ENCODE results near the gene TSTD1. TPM values are rescaled to one million over a fixed set of nuclear protein-coding genes. Genes with fewer than 3 reads are reported as not detected.
A peak's percentile ranks its signal among the peaks of the same experiment; 100 is the strongest.
"Not testable (repeated sequence)": the region's sequence is repeated elsewhere in the genome, so short reads cannot be mapped to it uniquely, and the experiment has no call there.

Gene TSTD1
- total and polyA plus RNA-seq, 2 donors from 2014 or later: 74.5 to 200 TPM

DNA sequence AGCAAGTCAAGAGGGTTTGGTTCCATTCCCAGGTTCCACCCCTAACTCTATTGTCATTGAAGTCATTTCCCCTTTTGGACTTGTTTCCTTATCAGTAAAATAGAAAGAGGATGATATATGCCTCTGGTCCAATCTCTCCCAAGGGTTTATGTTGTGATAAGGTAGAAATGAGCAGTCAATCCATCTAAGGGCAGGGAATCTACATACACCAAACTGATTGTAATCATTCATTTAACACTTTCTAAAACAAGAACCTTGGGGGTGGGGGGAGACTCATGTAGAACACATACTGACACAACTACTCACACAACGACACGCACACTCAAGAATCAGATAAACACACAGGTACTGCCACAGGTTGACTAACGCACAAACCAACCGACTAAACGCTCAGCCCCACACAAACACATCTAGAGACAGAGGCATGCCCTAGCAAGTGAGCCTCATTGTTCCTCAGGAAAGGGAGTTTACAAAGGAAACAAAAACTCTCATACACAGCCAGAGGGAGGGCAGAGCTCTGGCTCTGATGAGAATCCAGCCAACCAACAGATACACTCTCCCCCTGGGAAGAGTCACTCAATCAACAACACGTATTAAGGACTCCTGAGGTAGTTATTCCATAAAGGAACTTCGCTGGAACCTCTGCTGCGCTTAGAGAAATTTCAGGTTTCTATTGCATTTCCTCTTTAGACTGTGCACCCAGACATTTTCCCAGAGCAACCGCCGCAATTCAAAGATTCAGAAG is 18.8 kb downstream of the TSTD1 start:
- no peaks in the 10 kb centered on the region for H3K9me3 ChIP-seq (ENCODE audit: control insufficient read depth in 2 of 3, insufficient read depth in 1 of 3, low read length in 3 of 3)
- H3K9ac ChIP-seq (ENCODE audit: low read length in 3 of 3): peak overlapping the region; percentile 50 to 90 (median 65)
- TF ChIP-seq, protein P1, sequence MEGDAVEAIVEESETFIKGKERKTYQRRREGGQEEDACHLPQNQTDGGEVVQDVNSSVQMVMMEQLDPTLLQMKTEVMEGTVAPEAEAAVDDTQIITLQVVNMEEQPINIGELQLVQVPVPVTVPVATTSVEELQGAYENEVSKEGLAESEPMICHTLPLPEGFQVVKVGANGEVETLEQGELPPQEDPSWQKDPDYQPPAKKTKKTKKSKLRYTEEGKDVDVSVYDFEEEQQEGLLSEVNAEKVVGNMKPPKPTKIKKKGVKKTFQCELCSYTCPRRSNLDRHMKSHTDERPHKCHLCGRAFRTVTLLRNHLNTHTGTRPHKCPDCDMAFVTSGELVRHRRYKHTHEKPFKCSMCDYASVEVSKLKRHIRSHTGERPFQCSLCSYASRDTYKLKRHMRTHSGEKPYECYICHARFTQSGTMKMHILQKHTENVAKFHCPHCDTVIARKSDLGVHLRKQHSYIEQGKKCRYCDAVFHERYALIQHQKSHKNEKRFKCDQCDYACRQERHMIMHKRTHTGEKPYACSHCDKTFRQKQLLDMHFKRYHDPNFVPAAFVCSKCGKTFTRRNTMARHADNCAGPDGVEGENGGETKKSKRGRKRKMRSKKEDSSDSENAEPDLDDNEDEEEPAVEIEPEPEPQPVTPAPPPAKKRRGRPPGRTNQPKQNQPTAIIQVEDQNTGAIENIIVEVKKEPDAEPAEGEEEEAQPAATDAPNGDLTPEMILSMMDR (IDR thresholded peaks at IDR 0.05; ENCODE audit: borderline replicate concordance, extremely low read depth, insufficient read depth): no peak
- peak in 2 of 5 donors; percentile 38 to 42 for DNase-seq
- H3K27me3 ChIP-seq (ENCODE audit: control insufficient read depth, insufficient read depth, low read length): peaks cover 2% of the 10 kb centered on the region
- intact Hi-C loops (cut with DNase I): no loop called here
- H3K36me3 ChIP-seq (ENCODE audit: control insufficient read depth in 2 of 3, insufficient read depth in 3 of 3, low read length in 3 of 3): no peaks in the 10 kb centered on the region
- H3K4me1 ChIP-seq (ENCODE audit: control insufficient read depth in 2 of 3, insufficient read depth in 2 of 3, low read depth in 1 of 3, low read length in 3 of 3): peaks cover 0 to 14% (median 11%) of the 10 kb centered on the region in 3 donors
- H3K27ac ChIP-seq (ENCODE audit: low read depth in 2 of 2, low read length in 2 of 2): peak overlapping the region; percentile 78 to 92
- peak overlapping the region; percentile 77 to 96 (median 91) for H3K4me3 ChIP-seq (ENCODE audit: low read length in 3 of 3)
- no peak for FAIRE-seq

DNA sequence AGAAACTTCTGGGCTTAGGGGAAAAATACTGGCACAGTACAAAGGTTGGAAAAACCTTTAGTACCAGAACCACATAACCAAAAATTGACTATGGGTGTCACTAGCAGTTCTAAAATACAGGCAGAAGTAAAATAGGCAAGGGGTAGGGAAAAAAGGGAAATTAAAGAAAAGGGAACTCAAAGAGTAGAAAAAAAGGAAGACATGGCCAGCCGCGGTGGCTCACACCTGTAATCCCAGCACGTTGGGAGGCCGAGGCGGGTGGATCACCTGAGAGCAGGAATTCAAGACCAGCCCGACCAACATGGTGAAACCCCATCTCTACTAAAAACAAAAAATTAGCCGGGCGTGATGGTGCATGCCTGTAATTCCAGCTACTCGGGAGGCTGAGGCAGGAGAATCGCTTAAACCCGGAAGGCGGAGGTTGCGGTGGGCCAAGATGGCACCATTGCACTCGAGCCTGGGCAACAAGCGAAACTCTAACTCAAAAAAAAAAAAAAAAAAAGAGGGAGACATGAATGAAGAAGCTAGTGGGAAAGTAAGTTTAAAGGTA is 19.6 kb downstream of the TSTD1 start:
- Histone ChIP-seq H3K27ac (ENCODE audit: low read depth in 2 of 2, low read length in 2 of 2) (peak overlapping the region in 1 of 2 donors; percentile 78), H3K4me3 (ENCODE audit: low read length in 3 of 3) (peak overlapping the region in 2 of 3 donors; percentile 77 to 96), H3K4me1 (ENCODE audit: control insufficient read depth in 2 of 3, insufficient read depth in 2 of 3, low read depth in 1 of 3, low read length in 3 of 3) (peaks cover 0 to 17% (median 15%) of the 10 kb centered on the region in 3 donors)
- intact Hi-C loops (cut with DNase I); H3K36me3 ChIP-seq (ENCODE audit: control insufficient read depth in 2 of 3, insufficient read depth in 3 of 3, low read length in 3 of 3); FAIRE-seq; H3K27me3 ChIP-seq (ENCODE audit: control insufficient read depth, insufficient read depth, low read length); H3K9ac ChIP-seq (ENCODE audit: low read length in 3 of 3); H3K9me3 ChIP-seq (ENCODE audit: control insufficient read depth in 2 of 3, insufficient read depth in 1 of 3, low read length in 3 of 3); DNase-seq: not testable (repeated sequence)

DNA sequence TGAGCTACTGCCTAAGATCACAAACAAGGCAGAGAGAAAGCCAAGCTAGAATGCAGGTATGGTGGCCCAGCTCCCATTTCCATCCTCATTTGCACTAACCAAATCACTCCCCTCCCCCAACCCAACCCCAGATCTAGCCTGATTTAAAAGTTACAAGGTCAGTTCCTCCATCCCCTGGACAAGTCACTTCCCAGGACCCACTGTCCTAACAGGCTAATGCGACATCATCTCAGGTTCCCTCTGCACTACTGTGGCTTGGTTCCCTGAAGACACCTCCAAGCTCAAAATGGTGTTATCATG is 20.2 kb downstream of the TSTD1 start:
- peaks cover 2% of the 10 kb centered on the region for H3K27me3 ChIP-seq (ENCODE audit: control insufficient read depth, insufficient read depth, low read length)
- no peak for FAIRE-seq
- intact Hi-C loops (cut with DNase I): no loop called here
- peaks cover 0 to 23% (median 16%) of the 10 kb centered on the region in 3 donors for H3K4me1 ChIP-seq (ENCODE audit: control insufficient read depth in 2 of 3, insufficient read depth in 2 of 3, low read depth in 1 of 3, low read length in 3 of 3)
- H3K9ac ChIP-seq (ENCODE audit: low read length in 3 of 3): no peak overlapping the region
- H3K4me3 ChIP-seq (ENCODE audit: low read length in 3 of 3): peak overlapping the region in 2 of 3 donors; percentile 9 to 11
- H3K27ac ChIP-seq (ENCODE audit: low read depth in 2 of 2, low read length in 2 of 2): peak overlapping the region in 1 of 2 donors; percentile 51
- H3K9me3 ChIP-seq (ENCODE audit: control insufficient read depth in 2 of 3, insufficient read depth in 1 of 3, low read length in 3 of 3): no peaks in the 10 kb centered on the region
- TF ChIP-seq, protein P1 (IDR thresholded peaks at IDR 0.05; ENCODE audit: borderline replicate concordance, extremely low read depth, insufficient read depth): no peak
- no peak for DNase-seq
- H3K36me3 ChIP-seq (ENCODE audit: control insufficient read depth in 2 of 3, insufficient read depth in 3 of 3, low read length in 3 of 3): no peaks in the 10 kb centered on the region

DNA sequence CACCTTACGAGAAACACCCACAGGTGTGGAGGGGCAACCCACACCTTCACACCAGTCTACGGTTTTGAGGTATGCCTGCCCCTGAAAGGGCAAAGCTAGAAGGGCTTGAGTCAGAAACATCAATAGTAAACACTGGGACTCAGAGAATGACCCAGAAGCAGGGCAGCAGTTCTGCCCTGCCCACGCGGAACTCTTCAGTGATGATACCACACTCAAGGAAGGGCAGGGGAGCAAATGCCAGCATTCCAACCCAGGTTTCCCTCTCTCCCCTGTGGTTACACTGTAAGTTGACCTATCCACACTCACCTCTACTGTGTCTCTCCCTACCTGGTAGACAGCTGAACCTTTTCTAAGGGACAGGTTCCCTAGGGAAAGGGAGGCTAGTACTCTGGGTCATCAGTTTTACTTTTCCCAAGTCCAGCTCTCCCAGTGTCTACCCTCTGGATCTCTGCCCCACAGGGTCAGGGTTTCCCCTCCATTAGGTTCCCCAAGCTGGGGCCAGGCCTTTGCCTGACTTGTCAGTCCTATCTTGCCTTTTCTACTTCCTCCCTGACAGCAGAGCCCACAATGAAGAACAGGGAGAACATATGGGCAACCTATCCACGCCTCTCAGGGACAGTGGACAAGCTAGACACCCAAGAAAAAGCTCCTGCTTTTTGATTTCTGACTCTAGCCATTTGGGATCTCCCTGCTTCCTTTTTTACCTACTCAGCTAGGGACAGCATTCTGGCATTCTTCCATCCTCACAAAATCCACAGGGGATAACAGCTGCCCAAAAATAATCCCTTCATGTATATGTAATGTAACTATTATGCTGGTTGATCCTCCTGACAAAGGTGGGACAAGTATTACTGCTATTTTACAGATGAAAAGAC is 20.8 kb downstream of the TSTD1 start:
- Histone ChIP-seq H3K4me1 (ENCODE audit: control insufficient read depth in 2 of 3, insufficient read depth in 2 of 3, low read depth in 1 of 3, low read length in 3 of 3) (peaks cover 0 to 29% (median 22%) of the 10 kb centered on the region in 3 donors), H3K9ac (ENCODE audit: low read length in 3 of 3) (no peak overlapping the region), H3K36me3 (ENCODE audit: control insufficient read depth in 2 of 3, insufficient read depth in 3 of 3, low read length in 3 of 3) (no peaks in the 10 kb centered on the region), H3K4me3 (ENCODE audit: low read length in 3 of 3) (peak overlapping the region in 1 of 3 donors; percentile 11), H3K27ac (ENCODE audit: low read depth in 2 of 2, low read length in 2 of 2) (peak overlapping the region; percentile 26 to 51), H3K9me3 (ENCODE audit: control insufficient read depth in 2 of 3, insufficient read depth in 1 of 3, low read length in 3 of 3) (no peaks in the 10 kb centered on the region), H3K27me3 (ENCODE audit: control insufficient read depth, insufficient read depth, low read length) (peaks cover 2% of the 10 kb centered on the region)
- intact Hi-C loops (cut with DNase I): no loop called here
- no peak for FAIRE-seq
- DNase-seq: no peak
- TF ChIP-seq, protein P1 (IDR thresholded peaks at IDR 0.05; ENCODE audit: borderline replicate concordance, extremely low read depth, insufficient read depth): no peak

DNA sequence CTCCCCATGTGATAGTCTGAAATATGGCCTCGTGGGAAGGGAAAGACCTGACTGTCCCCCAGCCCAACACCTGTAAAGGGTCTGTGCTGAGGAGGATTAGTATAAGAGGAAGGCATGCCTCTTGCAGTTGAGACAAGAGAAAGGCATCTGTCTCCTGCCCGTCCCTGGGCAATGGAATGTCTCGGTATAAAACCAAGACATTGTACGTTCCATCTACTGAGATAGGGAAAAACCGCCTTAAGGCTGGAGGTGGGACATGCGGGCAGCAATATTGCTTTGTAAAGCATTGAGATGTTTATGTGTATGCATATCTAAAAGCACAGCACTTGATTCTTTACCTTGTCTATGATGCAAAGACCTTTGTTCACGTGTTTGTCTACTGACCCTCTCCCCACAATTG is 21.6 kb downstream of the TSTD1 start:
- DNase-seq; FAIRE-seq; H3K36me3 ChIP-seq (ENCODE audit: control insufficient read depth in 2 of 3, insufficient read depth in 3 of 3, low read length in 3 of 3); H3K4me3 ChIP-seq (ENCODE audit: low read length in 3 of 3); H3K9ac ChIP-seq (ENCODE audit: low read length in 3 of 3); intact Hi-C loops (cut with DNase I); H3K27me3 ChIP-seq (ENCODE audit: control insufficient read depth, insufficient read depth, low read length); H3K9me3 ChIP-seq (ENCODE audit: control insufficient read depth in 2 of 3, insufficient read depth in 1 of 3, low read length in 3 of 3): not testable (repeated sequence)
- Histone ChIP-seq H3K27ac (ENCODE audit: low read depth in 2 of 2, low read length in 2 of 2) (peak overlapping the region in 1 of 2 donors; percentile 20), H3K4me1 (ENCODE audit: control insufficient read depth in 2 of 3, insufficient read depth in 2 of 3, low read depth in 1 of 3, low read length in 3 of 3) (peaks cover 0 to 31% (median 24%) of the 10 kb centered on the region in 3 donors)

All from kidney (tissue), 14 donors.